HEK293 (cell line): ENCODE data around the gene THEM4.
"Not testable (repeated sequence)": the region's sequence is repeated elsewhere in the genome, so short reads cannot be mapped to it uniquely, and the experiment has no call there.

Source experiments
- CTCF ChIA-PET: fragments of 350-600 bp; formaldehyde crosslinking; extraction: SDS; loops from one replicate; lab custom pipeline; 2021; ENCODE audit warnings: antibody characterized with exemption; lab: Yijun Ruan, JAX
- POLR2A ChIA-PET: fragments of 300-600 bp; formaldehyde crosslinking; extraction: SDS; loops from one replicate; lab custom pipeline; 2020; ENCODE audit warnings: antibody characterized with exemption, inconsistent platforms; lab: Yijun Ruan, JAX
- H3K27ac ChIP-seq: fragments of 200-500 bp; sonication (Bioruptor generic); 2 replicates; pipeline ENCODE4 v1.5.1; 2014; ENCODE audit warnings: low read depth, low read length, control low read depth, inconsistent platforms; ENCODE audit errors: extremely low read depth
- H3K36me3 ChIP-seq, 2 experiments: fragments of 200-500 bp in 1 of 2; sonication (Bioruptor generic) in 1 of 2; 1 replicate in 1 of 2; 2 replicates in 1 of 2; pipeline ENCODE4 v1.5.1; 2014 to 2017; ENCODE audit warnings: inconsistent platforms in 2 of 2, low read length in 2 of 2; ENCODE audit not compliant: control insufficient read depth in 2 of 2, insufficient read depth in 1 of 2
- H3K4me1 ChIP-seq: fragments of 200-500 bp; sonication (Bioruptor generic); 2 replicates; pipeline ENCODE4 v1.5.1; 2014; ENCODE audit warnings: mild to moderate bottlenecking, low read length, inconsistent platforms; ENCODE audit not compliant: control insufficient read depth, insufficient read depth
- H3K4me3 ChIP-seq: 2 replicates; pipeline ENCODE4 v1.5.1; 2011; ENCODE audit warnings: low read depth, mild to moderate bottlenecking, control low read depth, low read length, moderate library complexity
- H3K9me3 ChIP-seq: fragments of 200-500 bp; sonication (Bioruptor generic); 2 replicates; pipeline ENCODE4 v1.5.1; 2014; ENCODE audit warnings: low read depth, low read length, inconsistent platforms; ENCODE audit not compliant: control insufficient read depth, insufficient read depth
- KLF1 ChIP-seq: fragments of 450-650 bp; formaldehyde crosslinking; IDR thresholded peaks from 2 replicates; pipeline ENCODE4 v1.5.1; 2016; ENCODE audit warnings: missing biosample characterization, missing genetic modification characterization
- RBAK ChIP-seq: fragments of 450-650 bp; formaldehyde crosslinking; IDR thresholded peaks from 2 replicates; pipeline ENCODE4 v1.5.1; 2016; ENCODE audit warnings: missing biosample characterization, missing genetic modification characterization
- ZBTB48 ChIP-seq: fragments of 450-650 bp; formaldehyde crosslinking; IDR thresholded peaks from 2 replicates; pipeline ENCODE4 v1.5.1; 2016; ENCODE audit warnings: missing biosample characterization, missing genetic modification characterization
- ZFP3 ChIP-seq: fragments of 450-650 bp; formaldehyde crosslinking; IDR thresholded peaks from 2 replicates; pipeline ENCODE4 v1.5.1; 2016; ENCODE audit warnings: low read depth, missing biosample characterization, missing genetic modification characterization
- ZNF146 ChIP-seq: fragments of 450-650 bp; formaldehyde crosslinking; IDR thresholded peaks from 2 replicates; pipeline ENCODE4 v1.5.1; 2016; ENCODE audit warnings: missing biosample characterization, missing genetic modification characterization
- ZNF174 ChIP-seq: fragments of 450-650 bp; formaldehyde crosslinking; IDR thresholded peaks from 2 replicates; pipeline ENCODE4 v1.5.0; 2017; ENCODE audit warnings: missing biosample characterization, mild to moderate bottlenecking, missing genetic modification characterization
- ZNF223 ChIP-seq: fragments of 450-650 bp; formaldehyde crosslinking; IDR thresholded peaks from 2 replicates; pipeline ENCODE4 v1.5.1; 2016; ENCODE audit warnings: missing biosample characterization, missing genetic modification characterization
- ZNF280C ChIP-seq: fragments of 450-650 bp; formaldehyde crosslinking; IDR thresholded peaks from 2 replicates; pipeline ENCODE4 v1.5.1; 2016; ENCODE audit warnings: missing biosample characterization, missing genetic modification characterization
- ZNF302 ChIP-seq: fragments of 450-650 bp; formaldehyde crosslinking; IDR thresholded peaks from 2 replicates; pipeline ENCODE4 v1.5.1; 2016; ENCODE audit warnings: missing biosample characterization, missing genetic modification characterization, low read depth
- ZNF404 ChIP-seq: fragments of 450-650 bp; formaldehyde crosslinking; IDR thresholded peaks from 2 replicates; pipeline ENCODE4 v1.5.1; 2017; ENCODE audit warnings: missing biosample characterization, missing genetic modification characterization
- ZNF488 ChIP-seq: fragments of 450-650 bp; formaldehyde crosslinking; IDR thresholded peaks from 2 replicates; pipeline ENCODE4 v1.5.1; 2016; ENCODE audit warnings: missing biosample characterization, missing genetic modification characterization
- ZNF585B ChIP-seq: fragments of 450-650 bp; formaldehyde crosslinking; IDR thresholded peaks from 2 replicates; pipeline ENCODE4 v1.5.1; 2016; ENCODE audit warnings: missing biosample characterization, missing genetic modification characterization
- ZNF600 ChIP-seq: fragments of 450-650 bp; formaldehyde crosslinking; IDR thresholded peaks from 2 replicates; pipeline ENCODE4 v1.5.1; 2016; ENCODE audit warnings: missing biosample characterization, missing genetic modification characterization
- ZNF639 ChIP-seq: fragments of 450-650 bp; formaldehyde crosslinking; IDR thresholded peaks from 2 replicates; pipeline ENCODE4 v1.5.1; 2016; ENCODE audit warnings: missing biosample characterization, missing genetic modification characterization
- ZNF670 ChIP-seq: fragments of 450-650 bp; formaldehyde crosslinking; IDR thresholded peaks from 2 replicates; pipeline ENCODE4 v1.5.1; 2016; ENCODE audit warnings: missing biosample characterization, missing genetic modification characterization, low read depth
- ZNF704 ChIP-seq: fragments of 450-650 bp; formaldehyde crosslinking; IDR thresholded peaks from 2 replicates; pipeline ENCODE4 v1.5.1; 2016; ENCODE audit warnings: missing biosample characterization, missing genetic modification characterization
- ZNF777 ChIP-seq: fragments of 450-650 bp; formaldehyde crosslinking; IDR thresholded peaks from 2 replicates; pipeline ENCODE4 v1.5.1; 2017; ENCODE audit warnings: missing biosample characterization, missing genetic modification characterization, borderline replicate concordance
- ZNF791 ChIP-seq: fragments of 450-650 bp; formaldehyde crosslinking; IDR thresholded peaks from 2 replicates; pipeline ENCODE4 v1.5.1; 2016; ENCODE audit warnings: missing biosample characterization, missing genetic modification characterization

The THEM4 gene

GRCh38 chr1:151858030-151858746 lies 51.1 kb downstream of the THEM4 start (continued):
- no peak for TF ChIP-seq ZNF280C

- Histone ChIP-seq H3K9me3 (no peaks in the 10 kb centered on the region), H3K4me3 (no peak overlapping the region), H3K27ac (no peak overlapping the region), H3K36me3 (no peaks in the 10 kb centered on the region), H3K4me1 (no peaks in the 10 kb centered on the region)
- POLR2A ChIA-PET, result interaction anchor here (0.6 kb wide), 1 partner anchor 53 kb away, joined by 3 read pairs; no protein-coding TSS in a partner anchor
- CTCF ChIA-PET, result interaction anchor here (0.6 to 1.4 kb wide), 2 partner anchors 18 to 20 kb away, joined by 4 to 5 read pairs; no protein-coding TSS in a partner anchor
- no peak for TF ChIP-seq ZNF223 (tag by site-specific recombination)
- no peak for TF ChIP-seq ZNF302
- TF ChIP-seq ZNF791 (tag by site-specific recombination), result no peak
These were observed 53.4 kb downstream of the THEM4 start for GRCh38 chr1:151855933-151856332.

- H3K27ac ChIP-seq, H3K36me3 ChIP-seq, H3K4me1 ChIP-seq, POLR2A ChIA-PET, H3K9me3 ChIP-seq, H3K4me3 ChIP-seq: not testable (repeated sequence)
- CTCF ChIA-PET, result interaction anchor here (0.7 to 1.4 kb wide), 2 partner anchors 19 to 121 kb away, joined by 4 read pairs; no protein-coding TSS in a partner anchor
These were observed 53.8 kb downstream of the THEM4 start for GRCh38 chr1:151855516-151855915.

- Histone ChIP-seq H3K4me3 (no peak overlapping the region), H3K27ac (no peak overlapping the region), H3K36me3 (no peaks in the 10 kb centered on the region), H3K4me1 (no peaks in the 10 kb centered on the region), H3K9me3 (no peaks in the 10 kb centered on the region)
- ChIA-PET POLR2A (no interaction called here), CTCF (no interaction called here)
- 0 out of 2 replicates have a peak, but pooled peaks have one; percentile 15 for TF ChIP-seq KLF1 (tag by site-specific recombination)
- TF ChIP-seq ZNF488 (tag by site-specific recombination), result no peak
- no peak for TF ChIP-seq ZNF174 (tag by site-specific recombination)
These were observed 54.7 kb downstream of the THEM4 start for GRCh38 chr1:151854658-151855057.

- Histone ChIP-seq H3K36me3 (no peaks in the 10 kb centered on the region), H3K9me3 (no peaks in the 10 kb centered on the region), H3K27ac (no peak within 1 kb of the TSS), H3K4me1 (no peaks in the 10 kb centered on the region), H3K4me3 (no peak within 1 kb of the TSS)
- CTCF ChIA-PET, result interaction anchor here (0.6 to 1.0 kb wide), 2 partner anchors 17 to 502 kb away, joined by 3 to 5 read pairs; no protein-coding TSS in a partner anchor
- POLR2A ChIA-PET, result interaction anchor here (0.7 kb wide), 1 partner anchor 7 kb away, joined by 5 read pairs; no protein-coding TSS in a partner anchor
- TF ChIP-seq ZNF600 (tag by site-specific recombination) (no peak), ZNF146 (tag by site-specific recombination) (no peak), ZNF404 (tag by site-specific recombination) (no peak), ZBTB48 (tag by site-specific recombination) (no peak), RBAK (no peak), ZNF639 (tag by site-specific recombination) (no peak), ZNF777 (tag by site-specific recombination) (no peak), ZNF585B (tag by site-specific recombination) (no peak), ZFP3 (tag by site-specific recombination) (no peak), ZNF704 (no peak), ZNF670 (no peak)
These were observed 55.8 kb downstream of the THEM4 start, which contains the start of gene THEM5 for GRCh38 chr1:151853411-151853943. Gene THEM5 (minus strand): TSS chr1:151853712. CDS start chr1:151853565, 147 bp downstream.
